Body of pancreas (tissue), 4 donors: Measurements from ENCODE around the gene PTPRN2.

Experiments
- CTCF ChIP-seq, 7 experiments: fragments of 450-650 bp in 4 of 7; fragments of 200-600 bp in 3 of 7; sonication (generic) in 3 of 7; IDR thresholded peaks; one replicate each; pipeline ENCODE4 v1.5.1; 2016 to 2019; ENCODE audit warnings: antibody characterized with exemption in 7 of 7
- POLR2A ChIP-seq, 3 donors: fragments of 450-650 bp; IDR thresholded peaks; one replicate each; pipeline ENCODE4 v1.6.1; 2016; ENCODE audit warnings: antibody characterized with exemption in 3 of 3, mild to moderate bottlenecking in 2 of 3

- TF ChIP-seq CTCF (IDR thresholded peaks at IDR 0.05) (no peak), POLR2A (IDR thresholded peaks at IDR 0.05) (no peak)
Observed at GRCh38 chr7:157496416-157497275, 1091.0 kb downstream of the PTPRN2 start.
